Measurements from ENCODE around the gene MSLN. TPM values are rescaled to one million over a fixed set of nuclear protein-coding genes. Genes with fewer than 3 reads are reported as not detected.

The MSLN gene
- total RNA-seq, 1 experiment from 2014 or later = not detected

GRCh38 chr16:789191-789850 lies 28.8 kb downstream of the MSLN start:
- no peaks in the 10 kb centered on the region for H3K9me2 ChIP-seq (replicated peaks; ENCODE audit: insufficient read depth, low read length)
- H2AFZ ChIP-seq (ENCODE audit: low read length) = no peak overlapping the region

GRCh38 chr16:790086-790485 lies 29.6 kb downstream of the MSLN start:
- Histone ChIP-seq H3K9ac (ENCODE audit: low read length) (peak overlapping the region; percentile 87; the same call in 1 of the 2 replicates), H3K4me2 (ENCODE audit: low read depth, low read length, poor library complexity, severe bottlenecking) (peak overlapping the region; percentile 88), H3K9me2 (replicated peaks; ENCODE audit: insufficient read depth, low read length) (no peaks in the 10 kb centered on the region), H3K79me2 (ENCODE audit: low read length) (peaks cover 28% of the 10 kb centered on the region), H3K4me3 (ENCODE audit: low read length) (peak overlapping the region; percentile 97; the same call in 1 of the 2 replicates), H3K9me3 (ENCODE audit: low read length) (no peaks in the 10 kb centered on the region), H4K20me1 (ENCODE audit: insufficient read depth, low read depth, low read length) (peaks cover 36% of the 10 kb centered on the region; the same call in 1 of the 2 replicates), H2AFZ (ENCODE audit: low read length) (no peak overlapping the region), H3K27me3 (ENCODE audit: low read length) (no peaks in the 10 kb centered on the region), H3K36me3 (ENCODE audit: insufficient read depth, low read length) (peaks cover 8% of the 10 kb centered on the region), H3K27ac (ENCODE audit: low read length) (no peak overlapping the region), H3K4me1 (ENCODE audit: low read length) (peaks cover 24% of the 10 kb centered on the region)
- no peak for DNase-seq

More at GRCh38 chr16:789191-789850, 28.8 kb downstream of the MSLN start:
- H3K9me3 ChIP-seq (ENCODE audit: low read length) = no peaks in the 10 kb centered on the region
- peak overlapping the region; percentile 97 for H3K4me3 ChIP-seq (ENCODE audit: low read length)
- no peaks in the 10 kb centered on the region for H3K27me3 ChIP-seq (ENCODE audit: low read length)
- H3K79me2 ChIP-seq (ENCODE audit: low read length) = peaks cover 28% of the 10 kb centered on the region
- peaks cover 8% of the 10 kb centered on the region for H3K36me3 ChIP-seq (ENCODE audit: insufficient read depth, low read length)
- H3K4me1 ChIP-seq (ENCODE audit: low read length) = peaks cover 24% of the 10 kb centered on the region
- peak overlapping the region; percentile 88 for H3K4me2 ChIP-seq (ENCODE audit: low read depth, low read length, poor library complexity, severe bottlenecking)
- peak overlapping the region; percentile 87 for H3K9ac ChIP-seq (ENCODE audit: low read length)
- no peak for DNase-seq
- H3K27ac ChIP-seq (ENCODE audit: low read length) = no peak overlapping the region
- peaks cover 42% of the 10 kb centered on the region; the same call in 1 of the 2 replicates for H4K20me1 ChIP-seq (ENCODE audit: insufficient read depth, low read depth, low read length)

- Histone ChIP-seq H3K4me3 (ENCODE audit: low read length) (no peak overlapping the region), H3K4me2 (ENCODE audit: low read depth, low read length, poor library complexity, severe bottlenecking) (no peak overlapping the region), H3K27ac (ENCODE audit: low read length) (no peak overlapping the region), H3K36me3 (ENCODE audit: insufficient read depth, low read length) (peaks cover 8% of the 10 kb centered on the region), H4K20me1 (ENCODE audit: insufficient read depth, low read depth, low read length) (peaks cover 28% of the 10 kb centered on the region; the same call in 1 of the 2 replicates), H3K4me1 (ENCODE audit: low read length) (peaks cover 22% of the 10 kb centered on the region), H2AFZ (ENCODE audit: low read length) (no peak overlapping the region), H3K9ac (ENCODE audit: low read length) (no peak overlapping the region), H3K79me2 (ENCODE audit: low read length) (peaks cover 28% of the 10 kb centered on the region), H3K9me2 (replicated peaks; ENCODE audit: insufficient read depth, low read length) (no peaks in the 10 kb centered on the region), H3K9me3 (ENCODE audit: low read length) (no peaks in the 10 kb centered on the region), H3K27me3 (ENCODE audit: low read length) (no peaks in the 10 kb centered on the region)
- no peak for DNase-seq
Observed at GRCh38 chr16:791131-791530, 30.6 kb downstream of the MSLN start.

GRCh38 chr16:792221-792995 lies 31.9 kb downstream of the MSLN start:
- no peak for DNase-seq
- Histone ChIP-seq H4K20me1 (ENCODE audit: insufficient read depth, low read depth, low read length) (peaks cover 22% of the 10 kb centered on the region; the same call in 1 of the 2 replicates), H3K36me3 (ENCODE audit: insufficient read depth, low read length) (peaks cover 11% of the 10 kb centered on the region), H3K9ac (ENCODE audit: low read length) (no peak overlapping the region), H3K4me3 (ENCODE audit: low read length) (no peak overlapping the region), H3K27ac (ENCODE audit: low read length) (no peak overlapping the region), H3K4me2 (ENCODE audit: low read depth, low read length, poor library complexity, severe bottlenecking) (no peak overlapping the region), H3K27me3 (ENCODE audit: low read length) (no peaks in the 10 kb centered on the region), H3K9me2 (replicated peaks; ENCODE audit: insufficient read depth, low read length) (no peaks in the 10 kb centered on the region), H3K9me3 (ENCODE audit: low read length) (no peaks in the 10 kb centered on the region), H2AFZ (ENCODE audit: low read length) (no peak overlapping the region), H3K4me1 (ENCODE audit: low read length) (peaks cover 12% of the 10 kb centered on the region), H3K79me2 (ENCODE audit: low read length) (peaks cover 22% of the 10 kb centered on the region)

- H2AFZ ChIP-seq (ENCODE audit: low read length) = no peak overlapping the region
- peaks cover 16% of the 10 kb centered on the region; the same call in 1 of the 2 replicates for H4K20me1 ChIP-seq (ENCODE audit: insufficient read depth, low read depth, low read length)
- H3K4me1 ChIP-seq (ENCODE audit: low read length) = peaks cover 18% of the 10 kb centered on the region
- H3K9me3 ChIP-seq (ENCODE audit: low read length) = no peaks in the 10 kb centered on the region
- no peak overlapping the region for H3K9ac ChIP-seq (ENCODE audit: low read length)
- H3K79me2 ChIP-seq (ENCODE audit: low read length) = peaks cover 16% of the 10 kb centered on the region
- no peak overlapping the region for H3K4me3 ChIP-seq (ENCODE audit: low read length)
- no peak overlapping the region for H3K27ac ChIP-seq (ENCODE audit: low read length)
- no peak overlapping the region for H3K4me2 ChIP-seq (ENCODE audit: low read depth, low read length, poor library complexity, severe bottlenecking)
- DNase-seq = no peak
- H3K27me3 ChIP-seq (ENCODE audit: low read length) = no peaks in the 10 kb centered on the region
- peaks cover 11% of the 10 kb centered on the region for H3K36me3 ChIP-seq (ENCODE audit: insufficient read depth, low read length)
- H3K9me2 ChIP-seq (replicated peaks; ENCODE audit: insufficient read depth, low read length) = no peaks in the 10 kb centered on the region
Observed at GRCh38 chr16:793414-793813, 32.9 kb downstream of the MSLN start.

GRCh38 chr16:794091-794822 lies 33.7 kb downstream of the MSLN start:
- H3K9ac ChIP-seq (ENCODE audit: low read length) = no peak overlapping the region
- no peak overlapping the region for H3K4me2 ChIP-seq (ENCODE audit: low read depth, low read length, poor library complexity, severe bottlenecking)
- H3K27ac ChIP-seq (ENCODE audit: low read length) = no peak overlapping the region
- H3K79me2 ChIP-seq (ENCODE audit: low read length) = peaks cover 8% of the 10 kb centered on the region
- H3K9me2 ChIP-seq (replicated peaks; ENCODE audit: insufficient read depth, low read length) = no peaks in the 10 kb centered on the region
- H4K20me1 ChIP-seq (ENCODE audit: insufficient read depth, low read depth, low read length) = peaks cover 19% of the 10 kb centered on the region; the same call in 1 of the 2 replicates
- H3K36me3 ChIP-seq (ENCODE audit: insufficient read depth, low read length) = peaks cover 11% of the 10 kb centered on the region
- H2AFZ ChIP-seq (ENCODE audit: low read length) = no peak overlapping the region
- no peaks in the 10 kb centered on the region for H3K9me3 ChIP-seq (ENCODE audit: low read length)
- peaks cover 24% of the 10 kb centered on the region for H3K4me1 ChIP-seq (ENCODE audit: low read length)
- H3K4me3 ChIP-seq (ENCODE audit: low read length) = no peak overlapping the region
- DNase-seq = no peak
- no peaks in the 10 kb centered on the region for H3K27me3 ChIP-seq (ENCODE audit: low read length)

GRCh38 chr16:794853-795466 lies 34.4 kb downstream of the MSLN start:
- H2AFZ ChIP-seq (ENCODE audit: low read length) = no peak overlapping the region
- peaks cover 16% of the 10 kb centered on the region; the same call in 1 of the 2 replicates for H4K20me1 ChIP-seq (ENCODE audit: insufficient read depth, low read depth, low read length)
- H3K9me2 ChIP-seq (replicated peaks; ENCODE audit: insufficient read depth, low read length) = no peaks in the 10 kb centered on the region
- no peak overlapping the region for H3K4me2 ChIP-seq (ENCODE audit: low read depth, low read length, poor library complexity, severe bottlenecking)
- DNase-seq = no peak
- H3K27me3 ChIP-seq (ENCODE audit: low read length) = no peaks in the 10 kb centered on the region
- H3K79me2 ChIP-seq (ENCODE audit: low read length) = peaks cover 1% of the 10 kb centered on the region
- H3K36me3 ChIP-seq (ENCODE audit: insufficient read depth, low read length) = peaks cover 11% of the 10 kb centered on the region
- peaks cover 23% of the 10 kb centered on the region for H3K4me1 ChIP-seq (ENCODE audit: low read length)
- H3K9ac ChIP-seq (ENCODE audit: low read length) = no peak overlapping the region
- no peak overlapping the region for H3K4me3 ChIP-seq (ENCODE audit: low read length)
- no peaks in the 10 kb centered on the region for H3K9me3 ChIP-seq (ENCODE audit: low read length)
- H3K27ac ChIP-seq (ENCODE audit: low read length) = no peak overlapping the region
